A549 treated with CpdA at 1 μM for 4 hours (cell line): ENCODE measurements around the gene EME1. TPM values are rescaled to one million over a fixed set of nuclear protein-coding genes. Genes with fewer than 3 reads are reported as not detected.

Experiments
- total RNA-seq: library from RNA; stranded (reverse); fragments of 200-300 nt; extraction: Qiagen RNA extraction; gene quantifications from 5 replicates; pipeline ENCODE4 v1.2.3, GENCODE V29; 2022; ENCODE audit warnings: low read depth

The EME1 gene
- total RNA-seq: 14.7 to 16.8 TPM (median 15.6 TPM) in 5 replicates

GRCh38 chr17:50372758-50373556 lies at the start of gene EME1, which contains the start of gene MRPL27:
Gene EME1 (plus strand): TSS chr17:50373229. CDS start chr17:50375209, 1,980 bp downstream.
Gene MRPL27 (minus strand): TSS chr17:50373184. CDS start chr17:50373170, 14 bp downstream.

GRCh38 chr17:50345432-50346312 lies 27.4 kb upstream of the EME1 start, which contains the start of gene XYLT2:
Gene XYLT2 (plus strand): TSS chr17:50346126. CDS start chr17:50346141, 15 bp downstream.

GRCh38 chr17:50397111-50397918 lies 24.3 kb downstream of the EME1 start, which contains the start of gene LRRC59:
Gene LRRC59 (minus strand): TSS chr17:50397523. CDS start chr17:50397317, 206 bp downstream.

GRCh38 chr17:50425682-50426471 lies 52.8 kb downstream of the EME1 start, which contains the start of gene ACSF2:
Gene ACSF2 (plus strand): TSS chr17:50426218. CDS start chr17:50426262, 44 bp downstream.

Other genes with a start within 250 kb of the EME1 start
- gene SAMD14, start 243.1 kb upstream of the EME1 start, total RNA-seq: 0.22 to 0.85 TPM (median 0.35 TPM) in 5 replicates
- 47.0 to 62.9 TPM (median 59.0 TPM) in 5 replicates for gene PPP1R9B, start 222.6 kb upstream of the EME1 start, total RNA-seq
- gene SGCA, start 207.2 kb upstream of the EME1 start, total RNA-seq: 0.84 to 1.9 TPM (median 1.5 TPM) in 5 replicates
- 6.9 to 12.8 TPM (median 10.5 TPM) in 5 replicates for gene COL1A1, start 171.6 kb upstream of the EME1 start, total RNA-seq
- gene TMEM92, start 98.8 kb upstream of the EME1 start, total RNA-seq: 24.5 to 28.2 TPM (median 27.3 TPM) in 5 replicates
- 19.4 to 30.1 TPM (median 20.4 TPM) in 5 replicates for gene XYLT2, start 27.1 kb upstream of the EME1 start, total RNA-seq
- 140 to 167 TPM (median 158 TPM) in 5 replicates for gene MRPL27, start within 50 bp of the EME1 start, total RNA-seq
- gene LRRC59, start 24.3 kb downstream of the EME1 start, total RNA-seq: 228 to 240 TPM (median 230 TPM) in 5 replicates
- 9.6 to 16.2 TPM (median 12.4 TPM) in 5 replicates for gene ACSF2, start 53.0 kb downstream of the EME1 start, total RNA-seq
- gene CHAD, start 95.7 kb downstream of the EME1 start, total RNA-seq: not detected in 5 replicates
- gene RSAD1, start 105.6 kb downstream of the EME1 start, total RNA-seq: 30.0 to 37.7 TPM (median 34.1 TPM) in 5 replicates
- gene MYCBPAP, start 135.2 kb downstream of the EME1 start, total RNA-seq: 0.32 to 1.0 TPM (median 0.37 TPM) in 5 replicates
- gene EPN3, start 159.5 kb downstream of the EME1 start, total RNA-seq: 0.10 to 0.63 TPM (median 0.17 TPM) in 5 replicates
- 66.3 to 85.6 TPM (median 79.5 TPM) in 5 replicates for gene SPATA20, start 173.9 kb downstream of the EME1 start, total RNA-seq
- 3.1 to 4.8 TPM (median 4.4 TPM) in 5 replicates for gene CACNA1G, start 187.5 kb downstream of the EME1 start, total RNA-seq